B cell (primary cell): ENCODE results near the gene AKT3.

Experiments
- EZH2 ChIP-seq: IDR thresholded peaks from 2 replicates; pipeline ENCODE4 v1.6.1; 2012; ENCODE audit warnings: borderline replicate concordance, low read depth, mild to moderate bottlenecking, moderate library complexity, low read length; ENCODE audit not compliant: insufficient read depth, poor library complexity, severe bottlenecking
- TF ChIP-seq, protein P1 (sequence below): fragments of 200-600 bp; IDR thresholded peaks from one replicate; pipeline ENCODE4 v1.8.0; 2022; ENCODE audit warnings: antibody characterized with exemption, mild to moderate bottlenecking

DNA sequence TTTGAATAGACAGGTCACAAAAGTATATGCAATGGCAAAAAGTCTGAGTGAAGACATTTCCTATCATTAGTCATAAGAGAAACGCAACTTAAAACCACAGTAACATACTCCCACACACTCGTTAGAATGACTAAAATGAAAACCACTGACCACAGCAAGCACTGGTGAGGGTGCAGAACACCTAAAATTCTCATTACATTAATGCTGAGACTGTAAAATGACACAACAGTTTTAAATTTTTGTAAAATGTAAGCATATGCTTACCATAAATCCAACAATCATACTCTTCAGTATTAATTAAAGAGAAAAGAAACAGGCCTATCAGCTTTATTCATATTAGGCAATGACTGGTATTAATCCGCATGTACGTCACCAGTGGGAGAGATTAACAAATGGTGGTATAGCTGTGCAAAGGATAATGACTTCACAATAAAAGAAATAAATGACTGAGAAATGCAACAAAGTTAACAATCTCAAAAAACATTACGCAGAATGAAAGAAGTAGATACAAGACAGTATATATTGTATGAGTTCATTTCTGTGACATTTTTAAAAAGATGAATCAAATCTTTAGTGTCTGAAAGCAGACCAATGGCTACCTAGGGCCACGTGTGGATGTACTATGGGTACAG is 253.5 kb downstream of the AKT3 start:
- TF ChIP-seq, protein P1, sequence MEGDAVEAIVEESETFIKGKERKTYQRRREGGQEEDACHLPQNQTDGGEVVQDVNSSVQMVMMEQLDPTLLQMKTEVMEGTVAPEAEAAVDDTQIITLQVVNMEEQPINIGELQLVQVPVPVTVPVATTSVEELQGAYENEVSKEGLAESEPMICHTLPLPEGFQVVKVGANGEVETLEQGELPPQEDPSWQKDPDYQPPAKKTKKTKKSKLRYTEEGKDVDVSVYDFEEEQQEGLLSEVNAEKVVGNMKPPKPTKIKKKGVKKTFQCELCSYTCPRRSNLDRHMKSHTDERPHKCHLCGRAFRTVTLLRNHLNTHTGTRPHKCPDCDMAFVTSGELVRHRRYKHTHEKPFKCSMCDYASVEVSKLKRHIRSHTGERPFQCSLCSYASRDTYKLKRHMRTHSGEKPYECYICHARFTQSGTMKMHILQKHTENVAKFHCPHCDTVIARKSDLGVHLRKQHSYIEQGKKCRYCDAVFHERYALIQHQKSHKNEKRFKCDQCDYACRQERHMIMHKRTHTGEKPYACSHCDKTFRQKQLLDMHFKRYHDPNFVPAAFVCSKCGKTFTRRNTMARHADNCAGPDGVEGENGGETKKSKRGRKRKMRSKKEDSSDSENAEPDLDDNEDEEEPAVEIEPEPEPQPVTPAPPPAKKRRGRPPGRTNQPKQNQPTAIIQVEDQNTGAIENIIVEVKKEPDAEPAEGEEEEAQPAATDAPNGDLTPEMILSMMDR: no peak
- TF ChIP-seq EZH2: no peak
